ENCODE data around the gene CHGA.

The CHGA gene

DNA sequence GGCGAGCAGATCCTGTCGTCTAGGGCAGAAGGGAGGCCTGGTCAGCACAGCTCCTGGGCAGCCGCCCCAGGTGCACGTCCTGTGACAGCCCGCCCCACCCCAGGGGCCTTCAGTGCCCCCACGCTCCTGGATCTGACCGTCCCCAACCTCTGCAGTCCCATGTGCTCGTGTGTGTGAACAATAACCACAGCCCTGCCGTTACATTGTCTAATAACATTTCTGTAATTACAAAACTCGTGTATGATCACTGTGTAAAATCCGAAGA is 39.8 kb downstream of the CHGA start:
- no peak for DNase-seq

GRCh38 chr14:92963301-92964123 is 40.6 kb downstream of the CHGA start:
- DNase-seq = no peak

DNA sequence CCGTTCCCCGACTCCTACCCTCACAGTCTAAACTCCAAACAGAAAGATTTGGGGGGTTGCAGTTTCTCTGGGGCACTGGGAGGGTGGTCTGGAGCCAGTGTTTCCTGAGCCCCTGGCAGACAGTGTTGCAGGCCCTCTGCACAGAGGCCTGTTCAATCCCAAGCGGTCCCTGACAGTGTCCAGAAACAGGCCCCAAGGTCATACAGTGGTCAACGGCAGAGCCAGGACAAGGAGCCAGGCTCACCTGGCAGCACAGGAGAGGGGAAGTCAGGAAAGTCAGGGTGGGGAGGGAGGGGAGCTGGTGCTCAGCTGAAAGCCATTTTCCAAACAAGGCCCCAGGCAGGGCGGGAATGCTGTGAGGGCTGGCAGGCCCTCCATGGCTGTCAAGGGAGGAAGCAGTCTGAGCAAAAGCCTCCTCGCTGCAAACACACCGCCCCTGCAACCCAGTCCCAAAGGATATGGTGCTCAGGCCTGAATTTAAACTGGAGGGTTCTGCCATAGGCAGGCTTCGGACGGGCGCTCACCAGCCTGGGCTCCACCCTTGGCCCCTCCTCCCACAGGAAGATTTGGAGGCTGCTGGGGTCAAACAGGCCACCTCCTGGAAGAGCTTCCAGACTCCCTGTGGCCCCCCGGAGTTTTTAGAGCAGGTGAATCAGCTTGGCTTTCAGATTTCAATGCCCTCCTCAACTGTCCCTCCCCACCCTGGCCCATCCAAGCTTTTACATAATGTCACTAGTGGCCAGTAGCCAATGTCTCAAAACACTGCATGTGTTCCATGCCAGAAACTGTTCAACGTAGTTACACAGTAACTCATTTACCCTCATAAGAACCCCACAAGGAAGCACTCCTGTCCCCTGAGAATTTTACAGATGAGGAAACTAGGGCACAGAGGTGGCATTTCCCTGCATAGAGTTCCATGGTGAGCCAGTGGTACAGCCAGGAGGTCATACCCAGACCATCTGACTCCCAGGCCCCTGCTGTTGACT is 41.5 kb downstream of the CHGA start:
- no peak for DNase-seq

GRCh38 chr14:92965281-92965680 is 42.3 kb downstream of the CHGA start:
- no peak for DNase-seq

DNA sequence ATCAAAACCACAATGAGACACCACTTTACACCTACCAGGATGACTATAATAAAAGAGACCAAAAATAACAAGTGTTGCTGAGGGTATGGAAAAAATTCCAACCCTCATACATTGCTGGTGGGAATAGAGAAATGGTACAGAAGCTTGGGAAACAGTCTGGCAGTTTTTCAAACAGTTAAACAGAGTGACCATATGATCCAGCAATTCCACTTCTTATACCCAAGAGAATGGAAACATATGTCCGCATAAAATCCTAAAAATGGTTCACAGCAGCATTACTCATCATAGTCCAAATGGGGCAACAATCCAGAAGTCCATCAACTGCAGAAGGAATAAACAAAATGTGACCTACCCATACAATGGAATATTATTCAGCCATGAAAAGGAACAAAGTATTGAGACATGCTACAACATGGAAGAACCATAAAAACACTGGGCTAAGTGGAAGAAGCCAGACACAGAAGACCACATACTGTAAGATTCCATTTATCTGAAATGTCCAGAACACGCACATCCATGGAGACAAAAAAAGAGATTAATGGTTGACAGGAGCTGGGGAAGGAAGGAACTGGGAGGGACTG is 44.5 kb downstream of the CHGA start:
- no peak for DNase-seq

DNA sequence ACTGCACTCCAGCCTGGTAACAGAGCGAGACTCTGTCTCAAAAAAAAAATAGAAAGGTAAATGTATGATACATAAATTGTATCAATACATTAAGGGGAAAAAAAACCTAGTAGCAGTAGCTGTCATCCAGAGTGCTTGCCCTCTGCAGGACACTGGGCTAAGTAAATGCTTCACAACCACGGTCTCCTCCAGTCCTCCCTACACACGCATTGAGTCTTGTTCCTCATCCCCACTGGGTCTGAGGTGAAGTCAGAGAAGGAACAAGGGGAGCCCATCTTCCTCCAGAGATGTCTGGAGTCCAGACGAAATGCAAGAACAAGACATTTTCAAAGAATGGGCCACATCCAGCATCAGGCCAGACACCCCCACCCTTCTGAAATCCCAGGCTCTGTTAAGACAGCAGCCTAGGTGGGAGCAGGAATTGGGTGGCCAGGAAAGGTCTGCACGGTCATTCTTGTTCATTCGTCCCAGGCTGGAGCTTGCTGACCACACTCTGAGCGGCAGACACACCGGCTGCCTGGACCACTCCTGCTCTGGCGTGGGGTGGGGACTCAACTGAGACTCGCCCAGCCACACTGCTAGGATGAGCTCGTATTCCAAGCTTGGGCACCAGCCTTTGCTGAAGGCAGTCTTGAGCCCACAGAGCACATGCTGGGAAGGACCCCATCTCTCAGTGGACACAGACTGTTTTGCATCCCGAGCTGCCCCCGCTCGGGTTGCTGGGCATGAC is 45.5 kb downstream of the CHGA start:
- DNase-seq = no peak

GRCh38 chr14:92969430-92969829 is 46.5 kb downstream of the CHGA start:
- no peak for DNase-seq

DNA sequence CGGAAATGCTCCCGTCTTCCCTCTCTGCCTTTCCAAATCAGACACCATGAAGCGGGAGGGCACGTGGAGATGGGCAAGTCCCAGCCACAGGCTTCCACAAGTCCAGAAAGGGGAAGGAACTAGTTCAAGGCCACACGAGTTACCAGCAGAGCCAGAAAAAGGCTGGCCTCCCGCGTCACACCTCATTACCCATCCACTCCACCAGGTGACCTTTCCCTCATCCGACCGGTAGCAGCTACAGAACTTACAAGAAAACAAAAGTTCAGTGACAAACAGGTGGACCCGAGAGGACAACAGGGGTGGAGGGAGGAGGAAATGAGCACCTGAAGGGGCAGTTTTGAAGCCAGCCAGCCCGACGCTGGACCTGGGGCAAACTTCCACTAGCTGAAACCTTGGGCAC is 46.9 kb downstream of the CHGA start:
- DNase-seq = no peak

- DNase-seq = no peak
These were observed 47.3 kb downstream of the CHGA start for GRCh38 chr14:92970271-92970670.

GRCh38 chr14:92971601-92972180 is 48.7 kb downstream of the CHGA start:
- no peak for DNase-seq

GRCh38 chr14:92973261-92973797 is 50.4 kb downstream of the CHGA start:
- DNase-seq = no peak

DNA sequence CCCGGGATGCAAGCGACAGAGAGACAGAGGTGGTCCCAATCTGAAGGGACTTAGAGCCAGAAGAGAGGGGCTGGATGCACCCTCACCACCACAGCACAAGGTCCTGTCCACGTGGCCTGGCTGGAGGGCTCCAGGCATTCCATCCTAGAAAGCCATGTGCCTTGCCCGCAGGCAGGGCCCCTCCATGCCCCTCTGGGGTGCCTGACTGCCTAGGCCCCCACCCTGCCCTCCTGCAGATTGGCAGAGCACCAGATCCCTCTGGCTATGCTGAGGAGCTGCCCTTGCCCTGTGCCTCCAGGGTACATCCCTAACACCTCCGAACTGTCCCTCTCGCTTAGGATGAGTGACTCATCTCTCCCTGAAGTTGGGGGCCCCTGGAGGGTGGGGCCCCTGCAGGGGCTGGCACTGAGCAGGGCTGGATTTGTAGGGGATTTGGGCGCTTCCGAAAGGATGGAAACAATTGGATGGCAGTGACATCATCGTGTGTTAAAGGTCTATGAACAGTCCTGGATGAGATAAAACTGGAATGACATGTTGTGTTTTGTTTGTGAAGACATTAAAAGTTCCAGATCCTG is 50.9 kb downstream of the CHGA start:
- no peak for DNase-seq

GRCh38 chr14:92974541-92975345 is 51.8 kb downstream of the CHGA start:
- DNase-seq = no peak

DNA sequence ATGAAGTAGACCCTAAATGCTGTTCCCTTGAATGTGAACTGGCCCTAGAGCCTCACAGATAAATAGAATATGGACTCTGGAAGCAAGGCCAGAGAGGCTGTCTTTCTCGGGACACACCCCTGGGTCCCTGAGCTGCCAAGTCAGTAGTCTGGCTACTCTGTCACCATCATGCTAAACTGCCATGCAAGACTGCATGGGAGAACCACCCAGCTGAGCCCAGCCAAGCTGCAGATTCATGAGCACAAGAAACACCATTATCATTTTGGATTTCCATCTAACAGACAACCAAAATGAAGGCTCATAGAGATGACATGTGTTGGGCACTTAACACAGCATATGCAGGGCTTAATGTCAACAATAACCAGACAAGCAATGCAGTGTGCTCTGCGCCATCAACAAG is 53.3 kb downstream of the CHGA start:
- no peak for DNase-seq

DNA sequence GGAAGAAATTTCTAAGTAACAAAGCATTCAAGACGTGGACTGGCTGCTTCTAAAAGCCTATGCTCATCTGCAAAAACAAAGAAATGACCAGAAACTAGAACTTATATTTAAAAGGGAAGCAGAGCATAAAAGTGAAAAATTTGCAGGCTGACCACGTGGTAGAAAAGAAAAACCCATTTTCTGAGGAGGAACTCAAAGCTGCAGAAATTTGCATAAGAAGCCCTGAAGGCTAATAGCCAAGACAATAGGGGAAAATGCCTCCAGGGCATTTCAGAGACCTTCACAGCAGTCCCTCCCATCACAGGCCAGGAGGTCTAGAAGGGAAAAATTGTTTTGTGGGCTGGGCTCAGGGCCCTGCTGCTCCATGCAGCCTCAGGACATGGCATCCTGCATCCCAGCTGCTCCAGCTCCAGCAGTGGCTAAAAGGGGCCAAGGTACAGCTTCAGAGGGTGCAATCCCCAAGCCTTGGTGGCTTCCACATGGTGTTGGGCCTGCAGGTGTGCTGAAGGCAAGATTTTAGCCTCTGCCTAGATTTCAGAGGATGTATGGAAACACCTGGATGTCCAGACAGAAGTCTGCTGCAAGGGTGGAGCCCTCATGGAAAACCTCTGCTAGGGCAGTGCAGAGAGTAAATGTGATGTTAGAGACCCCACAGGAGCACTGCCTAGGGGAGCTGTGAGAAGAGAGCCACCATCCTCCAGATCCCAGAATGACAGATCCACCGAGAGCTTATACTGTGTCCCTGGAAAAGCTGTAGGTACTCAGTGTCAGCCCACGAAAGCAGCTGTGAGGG is 55.5 kb downstream of the CHGA start:
- DNase-seq = no peak

DNA sequence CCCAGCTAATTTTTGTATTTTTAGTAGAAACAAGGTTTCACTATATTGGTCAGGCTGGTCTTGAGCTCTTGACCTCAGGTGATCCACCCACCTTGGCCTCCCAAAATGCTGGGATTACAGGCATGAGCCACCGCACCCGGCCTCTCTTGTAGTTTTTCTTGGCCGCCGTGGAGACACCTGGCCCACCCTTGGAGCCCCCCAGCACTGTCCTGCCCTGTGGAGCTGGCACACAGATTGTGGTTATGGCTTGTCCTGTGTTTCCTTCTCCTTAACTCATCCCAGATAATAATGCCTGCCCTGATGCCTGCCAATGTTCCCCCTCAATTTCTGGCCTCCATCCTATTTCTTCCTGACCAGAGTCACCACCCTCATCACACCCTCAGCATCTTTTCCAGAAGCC is 57.9 kb downstream of the CHGA start:
- DNase-seq = no peak

- no peak for DNase-seq
These were observed 58.8 kb downstream of the CHGA start for GRCh38 chr14:92981726-92982125.

- DNase-seq = no peak
These were observed 60.0 kb downstream of the CHGA start for GRCh38 chr14:92982956-92983355.

- DNase-seq = no peak
These were observed 61.3 kb downstream of the CHGA start for GRCh38 chr14:92984082-92984788.
